H1 (cell line): ENCODE data around the gene TMEM272. TPM values are rescaled to one million over a fixed set of nuclear protein-coding genes. Genes with fewer than 3 reads are reported as not detected.
A peak's percentile ranks its signal among the peaks of the same experiment; 100 is the strongest.

Source experiments
- CTCF ChIA-PET: fragments of 300-600 bp; sonication (Branson Sonifier 250); formaldehyde crosslinking; loops from one replicate; lab custom pipeline; 2021; ENCODE audit not compliant: partially characterized antibody; lab: Charles Lee
- POLR2A ChIA-PET: fragments of 300-600 bp; sonication (Branson Sonifier 250); formaldehyde crosslinking; loops from one replicate; lab custom pipeline; 2021; ENCODE audit warnings: inconsistent platforms; ENCODE audit not compliant: partially characterized antibody; lab: Charles Lee
- DNase-seq, 2 experiments: peaks; one replicate each; pipeline versions ENCODE4 v3.0.0 to v3.0.0-alpha.2; 2010 to 2022; ENCODE audit warnings: low spot score in 2 of 2, low read depth in 1 of 2, mixed read lengths in 1 of 2
- FAIRE-seq: peaks from 2 replicates; lab custom pipeline; 2011; peaks lifted over from hg19 to GRCh38; lab: Jason Lieb, UNC
- H2AFZ ChIP-seq: 2 replicates; pipeline ENCODE4 v1.8.1; 2012; ENCODE audit warnings: low read length, inconsistent platforms
- H2AK5ac ChIP-seq: 2 replicates; pipeline ENCODE4 v1.6.1; 2013; ENCODE audit warnings: low read depth, low read length
- H2BK120ac ChIP-seq: replicated peaks from 2 replicates; pipeline ENCODE3; 2013; ENCODE audit warnings: low read depth, low read length, inconsistent platforms
- H2BK12ac ChIP-seq: 2 replicates; pipeline ENCODE4 v1.6.1; 2013; ENCODE audit warnings: low read depth, low read length
- H2BK15ac ChIP-seq: 2 replicates; pipeline ENCODE4 v1.6.1; 2013; ENCODE audit warnings: low read length
- H2BK20ac ChIP-seq: 2 replicates; pipeline ENCODE4 v1.6.1; 2013; ENCODE audit warnings: low read length
- H2BK5ac ChIP-seq: 2 replicates; pipeline ENCODE4 v1.6.1; 2013; ENCODE audit warnings: low read depth, low read length
- H3K14ac ChIP-seq: 2 replicates; pipeline ENCODE4 v1.6.1; 2013; ENCODE audit warnings: inconsistent platforms; ENCODE audit not compliant: insufficient read length
- H3K18ac ChIP-seq: 2 replicates; pipeline ENCODE4 v1.6.1; 2013; ENCODE audit warnings: low read length; ENCODE audit errors: extremely low read depth
- H3K23ac ChIP-seq: 2 replicates; pipeline ENCODE4 v1.6.1; 2013; ENCODE audit warnings: inconsistent platforms; ENCODE audit not compliant: insufficient read length
- H3K23me2 ChIP-seq: 2 replicates; pipeline ENCODE4 v1.6.1; 2013; ENCODE audit warnings: low read depth, low read length
- H3K27ac ChIP-seq: 2 replicates; pipeline ENCODE4 v1.6.1; 2011; ENCODE audit warnings: low read depth, low read length, inconsistent platforms
- H3K27me3 ChIP-seq, 4 experiments: replicated peaks in 1 of 4; 1 replicate in 1 of 4; 2 replicates in 3 of 4; pipeline versions ENCODE4 v1.6.1 to v1.8.1; 2011 to 2013; ENCODE audit warnings: low read length in 3 of 4, mild to moderate bottlenecking in 3 of 4, inconsistent platforms in 2 of 4, mixed read lengths in 2 of 4, moderate library complexity in 1 of 4; ENCODE audit not compliant: control insufficient read depth in 3 of 4, insufficient read depth in 3 of 4; ENCODE audit errors: extremely low read depth in 1 of 4
- H3K36me3 ChIP-seq, 4 experiments: 2 replicates each; pipeline versions ENCODE4 v1.6.1 to v1.8.1; 2011 to 2013; ENCODE audit warnings: mild to moderate bottlenecking in 4 of 4, low read length in 3 of 4, moderate library complexity in 2 of 4, control low read depth in 1 of 4, inconsistent platforms in 1 of 4; ENCODE audit not compliant: insufficient read depth in 4 of 4, control insufficient read depth in 2 of 4
- H3K4ac ChIP-seq: replicated peaks from 2 replicates; pipeline ENCODE3; 2013; ENCODE audit warnings: low read length, low read depth, mixed read lengths, inconsistent platforms; ENCODE audit not compliant: insufficient read length
- H3K4me1 ChIP-seq, 4 experiments: replicated peaks in 1 of 4; 1 replicate in 1 of 4; 2 replicates in 3 of 4; pipeline versions ENCODE4 v1.6.1 to v1.8.1; 2011 to 2013; ENCODE audit warnings: low read length in 3 of 4, inconsistent platforms in 2 of 4, mixed read lengths in 1 of 4; ENCODE audit not compliant: insufficient read depth in 4 of 4, control insufficient read depth in 3 of 4
- H3K4me2 ChIP-seq, 2 experiments: 2 replicates each; pipeline versions ENCODE4 v1.6.1 to v1.8.1; 2011 to 2013; ENCODE audit warnings: low read depth in 2 of 2, low read length in 2 of 2, control low read depth in 1 of 2, inconsistent platforms in 1 of 2, mild to moderate bottlenecking in 1 of 2; ENCODE audit not compliant: insufficient read depth in 1 of 2
- H3K4me3 ChIP-seq, 4 experiments: fragments of 200-600, 300-600 bp in 1 of 4; sonication (generic), shearing (Covaris generic), sonication (Bioruptor Twin) in 1 of 4; 2 replicates each; pipeline versions ENCODE4 v1.5.1 to v1.8.1; 2011 to 2016; ENCODE audit warnings: low read length in 4 of 4, low read depth in 3 of 4, control low read depth in 2 of 4, inconsistent platforms in 2 of 4, mild to moderate bottlenecking in 2 of 4, mixed read lengths in 1 of 4, moderate library complexity in 1 of 4; ENCODE audit not compliant: insufficient read depth in 2 of 4; ENCODE audit errors: extremely low read depth in 1 of 4
- H3K56ac ChIP-seq: replicated peaks from 2 replicates; pipeline ENCODE3; 2013; ENCODE audit warnings: low read depth, mild to moderate bottlenecking, mixed read lengths, low read length, inconsistent platforms; ENCODE audit not compliant: insufficient read length
- H3K79me1 ChIP-seq: 2 replicates; pipeline ENCODE4 v1.6.1; 2013; ENCODE audit warnings: low read depth, low read length, control low read depth
- H3K79me2 ChIP-seq, 2 experiments: 2 replicates each; pipeline versions ENCODE4 v1.6.1 to v1.8.1; 2012 to 2013; ENCODE audit warnings: low read length in 2 of 2, mild to moderate bottlenecking in 2 of 2, inconsistent platforms in 1 of 2; ENCODE audit not compliant: insufficient read depth in 2 of 2, control insufficient read depth in 1 of 2
- H3K9ac ChIP-seq, 4 experiments: replicated peaks in 1 of 4; 1 replicate in 1 of 4; 2 replicates in 3 of 4; pipeline versions ENCODE4 v1.6.1 to v1.8.1; 2011 to 2013; ENCODE audit warnings: low read depth in 3 of 4, low read length in 3 of 4, control low read depth in 2 of 4, mild to moderate bottlenecking in 2 of 4, moderate library complexity in 2 of 4, inconsistent platforms in 1 of 4; ENCODE audit errors: extremely low read depth in 1 of 4
- H3K9me3 ChIP-seq, 2 experiments: 2 replicates each; pipeline versions ENCODE4 v1.6.1 to v1.8.1; 2012 to 2013; ENCODE audit warnings: mild to moderate bottlenecking in 2 of 2, moderate library complexity in 2 of 2, control low read depth in 1 of 2, inconsistent platforms in 1 of 2, low read depth in 1 of 2, low read length in 1 of 2, mixed read lengths in 1 of 2; ENCODE audit not compliant: insufficient read depth in 2 of 2
- H4K20me1 ChIP-seq, 2 experiments: replicated peaks in 1 of 2; 2 replicates each; pipeline versions ENCODE3 to v1.8.1; 2011 to 2013; ENCODE audit warnings: inconsistent platforms in 2 of 2, low read length in 2 of 2, mild to moderate bottlenecking in 1 of 2; ENCODE audit not compliant: insufficient read depth in 2 of 2, control insufficient read depth in 1 of 2
- H4K5ac ChIP-seq: 2 replicates; pipeline ENCODE4 v1.6.1; 2013; ENCODE audit warnings: low read length, low read depth, mixed read lengths, inconsistent platforms; ENCODE audit not compliant: insufficient read length
- H4K8ac ChIP-seq: 2 replicates; pipeline ENCODE4 v1.8.0; 2013; ENCODE audit warnings: mild to moderate bottlenecking, moderate library complexity, low read length, inconsistent platforms; ENCODE audit not compliant: insufficient read depth; ENCODE audit errors: extremely low read depth
- H4K91ac ChIP-seq: replicated peaks from 2 replicates; pipeline ENCODE3; 2013; ENCODE audit warnings: low read length, mixed read lengths, inconsistent platforms; ENCODE audit not compliant: insufficient read length
- CBX5 ChIP-seq: fragments of 300-800, 300-1000 bp; sonication (generic); IDR thresholded peaks from 2 replicates; pipeline ENCODE4 v1.7.1; 2016; ENCODE audit warnings: antibody characterized with exemption, low read length, low read depth
- CEBPB ChIP-seq: IDR thresholded peaks from 2 replicates; pipeline ENCODE4 v1.6.1; 2012; ENCODE audit warnings: low read depth, low read length
- CTCF ChIP-seq, 3 experiments: IDR thresholded peaks; 1 replicate in 2 of 3; 2 replicates in 1 of 3; pipeline versions ENCODE4 v1.5.1 to v1.6.1; 2011; ENCODE audit warnings: low read length in 3 of 3, mild to moderate bottlenecking in 3 of 3, inconsistent platforms in 2 of 3, low read depth in 1 of 3, moderate library complexity in 1 of 3; ENCODE audit not compliant: insufficient read depth in 1 of 3; ENCODE audit errors: control extremely low read depth in 1 of 3
- EP300 ChIP-seq, 2 experiments: IDR thresholded peaks; 1 replicate in 1 of 2; 2 replicates in 1 of 2; pipeline ENCODE4 v1.6.1; 2011 to 2012; ENCODE audit warnings: low read depth in 2 of 2, low read length in 2 of 2, mild to moderate bottlenecking in 2 of 2, borderline replicate concordance in 1 of 2, inconsistent platforms in 1 of 2, moderate library complexity in 1 of 2
- HDAC6 ChIP-seq: IDR thresholded peaks from one replicate; pipeline ENCODE4 v1.7.1; 2012; ENCODE audit warnings: low read depth, mild to moderate bottlenecking, inconsistent platforms, low read length, moderate library complexity
- NRF1 ChIP-seq: IDR thresholded peaks from 2 replicates; pipeline ENCODE4 v1.6.1; 2011; ENCODE audit warnings: mild to moderate bottlenecking, low read depth, low read length, improper control_type of control experiment
- PHF8 ChIP-seq: fragments of 200-600 bp; sonication (generic); conservative IDR thresholded peaks from 2 replicates; pipeline ENCODE4 v1.7.1; 2012; ENCODE audit warnings: low read depth, mild to moderate bottlenecking, inconsistent platforms, low read length, moderate library complexity
- POLR2AphosphoS5 ChIP-seq: IDR thresholded peaks from 2 replicates; pipeline ENCODE4 v1.6.1; 2011; ENCODE audit warnings: low read depth, low read length
- RAD21 ChIP-seq, 2 experiments: IDR thresholded peaks in 1 of 2; conservative IDR thresholded peaks in 1 of 2; 2 replicates each; pipeline ENCODE4 v1.6.1; 2011; ENCODE audit warnings: low read depth in 2 of 2, low read length in 2 of 2, improper control_type of control experiment in 1 of 2, inconsistent platforms in 1 of 2, mild to moderate bottlenecking in 1 of 2, moderate library complexity in 1 of 2
- SIX5 ChIP-seq: IDR thresholded peaks from 2 replicates; pipeline ENCODE4 v1.6.1; 2011; ENCODE audit warnings: mild to moderate bottlenecking, low read depth, low read length
- SRF ChIP-seq: IDR thresholded peaks from 2 replicates; pipeline ENCODE4 v1.6.1; 2011; ENCODE audit warnings: mild to moderate bottlenecking, low read depth, low read length, moderate library complexity
- WGBS, 2 experiments: shearing (Covaris generic) in 1 of 2; methylation state at CpG; one replicate each; pipeline versions ENCODE4 v1.1.6 to v1.1.7; 2013 to 2015; ENCODE audit warnings: low lambda C conversion rate in 2 of 2, mixed read lengths in 2 of 2, inconsistent platforms in 1 of 2, low coverage in 1 of 2, missing lambda C conversion rate in 1 of 2; ENCODE audit not compliant: insufficient replicate concordance in 2 of 2, insufficient coverage in 1 of 2, insufficient read length in 1 of 2; ENCODE audit errors: extremely low coverage in 1 of 2, missing lambda C conversion rate in 1 of 2; 5-methylcytosine and 5-hydroxymethylcytosine counted together
- polyA plus RNA-seq, 7 experiments: library from polyadenylated mRNA; depleted of rRNA in 3 of 7; stranded (reverse) in 5 of 7; unstranded in 2 of 7; fragments of >200 nt in 5 of 7; fragments of 200-250 nt in 2 of 7; gene quantifications; 1 replicate in 5 of 7; 2 replicates in 1 of 7; 4 replicates in 1 of 7; pipeline versions ENCODE4 v1.2.1 to v1.2.3, GENCODE V29; 2011 to 2013; ENCODE audit warnings: missing spikeins in 2 of 7, mixed read lengths in 2 of 7
- total RNA-seq: library from RNA; stranded (reverse); fragmentation: NEBNext Ultra II Directional; extraction: Animal tissue kit (Norgen Biotek cat#: 25700); gene quantifications from 2 replicates; pipeline ENCODE4 v1.2.1, GENCODE V29; 2021

Gene TMEM272
- total and polyA plus RNA-seq, 2 of the 8 experiments (the other 6 are each of a cell fraction or from before 2014, with no cell fraction given), result 0.05 TPM; not detected in 1

- Histone ChIP-seq H3K4me1 (peaks cover 7 to 12% (median 9%) of the 10 kb centered on the region in 4 experiments), H2BK12ac (no peak overlapping the region), H2AK5ac (no peak overlapping the region), H2BK15ac (no peak overlapping the region), H3K27me3 (no peaks in the 10 kb centered on the region), H4K8ac (no peak overlapping the region), H3K79me2 (no peaks in the 10 kb centered on the region), H3K36me3 (peaks cover 0 to 6% (median 0%) of the 10 kb centered on the region in 4 experiments; a peak in 1 of 8 replicates), H3K9ac (no peak overlapping the region), H3K23ac (no peak overlapping the region), H3K4me2 (no peak overlapping the region), H3K79me1 (no peaks in the 10 kb centered on the region), H2BK20ac (no peak overlapping the region), H2AFZ (no peak overlapping the region), H3K4ac (no peak overlapping the region), H3K56ac (no peak overlapping the region), H4K5ac (no peak overlapping the region), H4K20me1 (peaks cover 0 to 3% of the 10 kb centered on the region in 2 experiments), H3K9me3 (no peaks in the 10 kb centered on the region), H2BK5ac (no peak overlapping the region), H3K14ac (no peak overlapping the region), H3K27ac (no peak overlapping the region), H3K4me3 (no peak overlapping the region), H2BK120ac (no peak overlapping the region), H3K18ac (no peak overlapping the region), H3K23me2 (no peaks in the 10 kb centered on the region), H4K91ac (no peak overlapping the region)
- DNase-seq (no peak), FAIRE-seq (peak; percentile 19)
- CTCF ChIA-PET, result interaction anchor here (0.8 to 4.3 kb wide), 16 partner anchors 9 to 617 kb away, joined by 3 to 38 read pairs (median 4); no protein-coding TSS in a partner anchor
- WGBS, 2 experiments, result 72% methylated on average over 8 of the region's 8 CpGs; no CpG with 5 or more reads in 1 of the 2 experiments
- POLR2A ChIA-PET, result interaction anchor here (0.9 to 2.5 kb wide), 5 partner anchors 10 to 314 kb away, joined by 3 to 11 read pairs (median 3); partner anchors contain the start of gene INTS6
- no peak for TF ChIP-seq PHF8
- TF ChIP-seq EP300 (IDR thresholded peaks at IDR 0.05; ENCODE audit: borderline replicate concordance in 1 of 2, low read depth in 2 of 2, low read length in 2 of 2), result no peak
- no peak for TF ChIP-seq CBX5
- TF ChIP-seq POLR2AphosphoS5, result no peak
- TF ChIP-seq CEBPB, result no peak
- TF ChIP-seq RAD21 (IDR thresholded peaks at IDR 0.05 in 1 of 2, conservative IDR thresholded peaks at IDR 0.05 in 1 of 2; ENCODE audit: low read depth in 2 of 2, low read length in 2 of 2), result peak; percentile 75 to 77
- peak in 2 of 3 experiments; percentile 66 to 84; a peak in 3 of 4 replicates for TF ChIP-seq CTCF (IDR thresholded peaks at IDR 0.05; ENCODE audit: control extremely low read depth in 1 of 3, insufficient read depth in 1 of 3, low read depth in 1 of 3, low read length in 3 of 3)
- TF ChIP-seq SRF, result no peak
- TF ChIP-seq HDAC6, result no peak
- no peak for TF ChIP-seq NRF1
- TF ChIP-seq SIX5, result no peak
Observed at GRCh38 chr13:51767100-51767499, 77.9 kb downstream of the TMEM272 start.
